NCI-H2107 treated with DMSO at 0.1 percent for 48 hours (cell line): ENCODE data around the gene CENPO.
"Not testable (repeated sequence)": the region's sequence is repeated elsewhere in the genome, so short reads cannot be mapped to it uniquely, and the experiment has no call there.

ENCODE experiments used
- DNase-seq: peaks from one replicate; lab custom pipeline; 2025; ENCODE audit not compliant: unreplicated experiment; lab: John Stamatoyannopoulos, UW

Gene CENPO

DNA sequence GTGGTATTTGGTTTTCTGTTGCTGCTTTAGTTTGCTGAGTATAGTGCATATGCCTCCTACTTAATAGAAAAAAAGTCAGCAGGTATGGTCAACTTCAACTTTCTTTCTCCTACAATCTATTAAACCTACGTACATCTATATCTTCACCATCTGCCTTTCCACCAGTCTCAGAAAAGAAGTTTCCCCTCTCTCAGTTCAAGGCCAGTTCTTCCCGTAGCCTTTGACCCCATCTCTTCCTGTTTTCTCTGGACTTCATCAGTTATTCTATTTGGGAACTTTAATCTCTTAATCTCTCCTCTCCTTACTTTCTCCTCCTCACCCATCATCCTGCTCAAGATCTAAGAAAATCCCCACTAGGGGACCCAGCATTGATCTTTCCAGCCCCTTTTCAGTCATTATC is 5.7 kb upstream of the CENPO start:
- DNase-seq = no peak

GRCh38 chr2:24788816-24789215 is 4.4 kb upstream of the CENPO start:
- no peak for DNase-seq

- no peak for DNase-seq
Measured at GRCh38 chr2:24791452-24791851, 1.8 kb upstream of the CENPO start.

DNA sequence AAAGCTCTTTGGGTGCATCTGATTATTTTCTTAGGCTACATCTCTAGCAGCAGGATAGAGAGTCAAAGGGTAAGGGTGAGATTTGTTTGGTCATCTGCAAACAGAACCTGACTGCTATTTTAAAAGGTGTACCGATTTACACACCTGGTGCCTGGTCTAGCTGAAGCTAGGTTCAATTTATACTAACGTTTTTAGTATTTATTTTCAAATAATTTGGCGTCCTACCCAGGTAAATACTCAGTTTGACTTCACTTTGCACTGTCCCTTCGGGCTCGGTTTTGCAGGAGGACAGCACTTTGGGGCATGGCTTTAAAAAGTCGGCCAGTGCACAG is 717 bp upstream of the CENPO start:
- DNase-seq = no peak

DNA sequence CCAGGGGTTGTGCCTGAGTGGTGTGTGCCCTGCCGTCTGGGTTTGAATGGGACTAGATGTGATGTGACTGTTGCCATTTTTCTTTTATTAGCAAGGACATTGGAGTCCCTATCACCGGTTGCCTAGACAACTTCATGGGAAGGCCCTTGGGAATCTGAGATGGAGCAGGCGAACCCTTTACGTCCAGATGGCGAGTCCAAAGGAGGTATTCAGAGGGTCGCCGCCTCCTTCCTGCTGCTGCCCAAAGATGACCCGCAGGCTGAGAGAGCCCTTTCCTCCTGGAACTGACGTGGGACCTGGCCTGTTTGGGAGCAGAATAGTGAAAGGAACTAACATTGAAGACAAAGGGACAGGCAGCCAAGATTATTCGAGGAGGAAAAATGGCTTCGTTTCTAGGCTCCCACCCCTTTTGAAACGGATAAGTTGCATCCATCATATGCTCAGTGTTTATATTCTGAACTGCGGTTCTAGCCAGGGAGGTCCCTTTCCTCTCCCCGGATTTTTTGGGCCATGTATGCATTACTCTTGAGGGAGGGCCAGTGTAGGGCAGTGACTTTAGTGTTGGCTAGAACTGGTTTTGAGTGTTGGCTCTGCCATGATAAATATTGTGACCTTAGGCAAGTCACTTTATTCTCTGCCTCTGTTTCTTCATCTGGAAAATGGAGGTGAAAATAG is 673 bp downstream of the CENPO start:
- no peak for DNase-seq

GRCh38 chr2:24797644-24798043 is 4.4 kb downstream of the CENPO start:
- no peak for DNase-seq

GRCh38 chr2:24800487-24800886 is 7.3 kb downstream of the CENPO start:
- not testable (repeated sequence) for DNase-seq

DNA sequence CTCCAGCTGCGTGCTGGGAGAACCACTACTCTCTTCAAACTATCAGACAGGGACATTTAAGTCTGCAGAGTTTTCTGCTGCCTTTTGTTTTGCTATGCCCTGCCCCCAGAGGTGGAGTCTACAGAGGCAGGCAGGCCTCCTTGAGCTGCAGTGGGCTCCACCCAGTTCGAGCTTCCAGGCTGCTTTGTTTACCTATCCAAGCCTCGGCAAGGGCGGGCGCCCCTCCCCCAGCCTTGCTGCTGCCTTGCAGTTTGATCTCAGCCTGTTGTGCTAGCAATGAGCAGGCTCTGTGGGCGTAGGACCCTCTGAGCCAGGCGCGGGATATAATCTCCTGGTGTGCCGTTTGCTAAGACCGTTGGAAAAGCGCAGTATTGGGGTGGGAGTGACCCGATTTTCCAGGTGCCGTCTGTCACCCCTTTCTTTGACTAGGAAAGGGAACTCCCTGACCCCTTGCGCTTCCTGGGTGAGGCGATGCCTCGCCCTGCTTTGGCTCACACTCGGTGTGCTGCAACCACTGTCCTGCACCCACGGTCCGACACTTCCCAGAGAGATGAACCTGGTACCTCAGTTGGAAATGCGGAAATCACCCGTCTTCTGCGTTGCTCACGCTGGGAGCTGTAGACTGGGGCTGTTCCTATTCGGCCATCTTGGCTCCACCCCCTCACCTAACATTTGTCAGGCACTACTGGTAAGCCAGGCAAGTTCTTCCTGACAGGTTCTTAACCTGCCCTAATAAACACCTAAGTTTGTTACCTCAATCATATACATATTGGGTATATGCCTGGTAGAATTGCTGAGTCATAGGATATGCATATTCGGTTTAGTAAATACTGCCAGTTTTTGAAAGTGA is 12.8 kb downstream of the CENPO start:
- not testable (repeated sequence) for DNase-seq

- DNase-seq = no peak
Measured at GRCh38 chr2:24806661-24807036, 13.4 kb downstream of the CENPO start.

GRCh38 chr2:24809316-24810007 is 16.2 kb downstream of the CENPO start:
- no peak for DNase-seq

- DNase-seq = no peak
Measured at GRCh38 chr2:24813691-24814137, 20.5 kb downstream of the CENPO start.

- no peak for DNase-seq
Measured at GRCh38 chr2:24814516-24814915, 21.3 kb downstream of the CENPO start.

DNA sequence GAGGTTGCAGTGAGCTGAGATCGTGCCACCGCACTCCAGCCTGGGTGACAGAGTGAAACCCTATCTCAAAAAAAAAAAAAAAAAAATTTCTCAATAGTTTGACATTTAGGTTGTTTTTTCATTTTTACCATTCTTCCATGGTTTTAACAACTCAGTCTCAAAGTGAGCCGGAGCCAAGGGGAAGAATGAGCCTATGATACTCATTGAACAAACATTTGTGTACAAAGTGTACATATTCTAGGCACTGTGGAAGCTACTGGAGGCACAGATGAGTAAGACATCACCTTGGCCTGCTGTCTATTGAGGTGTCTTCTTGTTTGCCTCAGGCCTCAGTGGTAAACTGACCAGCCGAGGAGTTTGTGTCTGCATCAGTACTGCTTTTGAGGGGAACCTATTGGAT is 21.9 kb downstream of the CENPO start:
- DNase-seq = no peak

GRCh38 chr2:24816404-24816803 is 23.2 kb downstream of the CENPO start:
- DNase-seq = no peak

GRCh38 chr2:24816884-24817283 is 23.7 kb downstream of the CENPO start:
- no peak for DNase-seq

DNA sequence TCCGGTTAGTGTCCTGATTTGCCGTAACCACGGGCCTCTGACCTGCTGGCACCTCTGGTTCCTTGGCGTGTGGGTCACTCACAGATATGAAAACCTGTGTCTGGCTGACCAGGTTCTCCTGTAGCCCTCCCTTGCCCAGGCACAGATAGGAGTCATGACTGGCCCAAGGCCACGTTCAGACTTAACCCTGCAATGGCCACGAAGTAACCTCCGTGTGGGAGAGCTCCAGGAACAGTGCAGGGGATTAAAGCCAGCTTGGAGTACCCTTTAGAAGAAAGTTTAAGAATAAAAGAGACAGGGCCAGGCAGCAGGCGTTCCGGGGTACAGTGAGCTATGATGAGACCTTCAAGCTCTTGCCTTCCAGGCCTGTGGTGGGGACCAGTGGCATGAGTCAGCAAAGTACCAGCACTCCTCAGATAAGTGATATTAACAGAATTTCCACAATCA is 25.5 kb downstream of the CENPO start:
- DNase-seq = no peak

DNA sequence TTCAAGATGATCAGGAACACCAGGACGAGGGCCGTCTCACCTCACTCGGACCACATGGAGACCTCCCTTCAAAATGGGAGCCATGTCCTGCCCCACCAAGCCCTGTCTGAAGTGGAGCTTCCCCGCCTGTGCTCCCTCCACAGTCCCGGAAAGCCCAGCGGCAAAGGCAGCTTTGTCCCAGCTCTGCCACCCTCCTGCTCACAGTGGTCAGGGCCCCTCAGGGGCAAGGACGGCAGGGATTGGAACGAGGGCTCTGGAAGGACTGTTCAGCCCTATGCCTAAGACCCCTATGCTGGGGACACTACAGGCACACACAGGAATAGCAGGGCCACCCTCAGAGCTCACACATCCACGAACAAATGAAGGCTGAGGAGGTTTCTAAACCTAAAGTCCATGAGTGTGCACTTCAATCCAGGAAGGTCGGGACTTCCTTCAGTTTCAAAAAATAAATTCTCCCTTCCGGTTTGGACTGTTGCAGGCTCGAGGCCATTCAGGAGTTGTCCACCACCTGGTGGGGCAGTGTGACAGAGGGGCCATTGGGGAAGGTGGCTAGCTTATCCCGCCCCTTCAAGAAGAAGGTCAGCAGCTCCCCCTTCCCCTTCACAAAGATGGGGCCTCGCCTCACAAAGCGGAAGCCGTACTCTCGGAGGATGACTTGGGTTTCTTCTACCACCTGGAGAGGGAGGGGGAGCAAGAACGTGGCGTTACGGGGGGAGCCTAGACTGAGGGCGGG is 26.4 kb downstream of the CENPO start:
- no peak for DNase-seq

DNA sequence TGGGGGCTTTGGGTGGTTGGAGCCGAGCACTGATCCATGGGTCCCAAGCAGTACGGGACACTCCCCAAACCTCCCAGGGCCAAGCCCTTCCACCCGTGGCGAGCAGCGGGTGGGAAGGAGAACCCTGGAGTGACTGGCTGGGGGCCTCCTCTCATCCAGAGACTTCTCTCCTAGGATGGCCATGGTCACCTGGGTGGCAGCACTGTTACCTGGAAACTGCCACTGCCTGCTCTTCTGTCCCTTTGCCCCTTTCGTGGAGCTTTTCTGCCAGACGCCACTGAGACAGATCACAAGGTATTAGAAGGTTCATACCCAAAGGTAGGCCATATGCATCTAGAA is 26.9 kb downstream of the CENPO start:
- no peak for DNase-seq

DNA sequence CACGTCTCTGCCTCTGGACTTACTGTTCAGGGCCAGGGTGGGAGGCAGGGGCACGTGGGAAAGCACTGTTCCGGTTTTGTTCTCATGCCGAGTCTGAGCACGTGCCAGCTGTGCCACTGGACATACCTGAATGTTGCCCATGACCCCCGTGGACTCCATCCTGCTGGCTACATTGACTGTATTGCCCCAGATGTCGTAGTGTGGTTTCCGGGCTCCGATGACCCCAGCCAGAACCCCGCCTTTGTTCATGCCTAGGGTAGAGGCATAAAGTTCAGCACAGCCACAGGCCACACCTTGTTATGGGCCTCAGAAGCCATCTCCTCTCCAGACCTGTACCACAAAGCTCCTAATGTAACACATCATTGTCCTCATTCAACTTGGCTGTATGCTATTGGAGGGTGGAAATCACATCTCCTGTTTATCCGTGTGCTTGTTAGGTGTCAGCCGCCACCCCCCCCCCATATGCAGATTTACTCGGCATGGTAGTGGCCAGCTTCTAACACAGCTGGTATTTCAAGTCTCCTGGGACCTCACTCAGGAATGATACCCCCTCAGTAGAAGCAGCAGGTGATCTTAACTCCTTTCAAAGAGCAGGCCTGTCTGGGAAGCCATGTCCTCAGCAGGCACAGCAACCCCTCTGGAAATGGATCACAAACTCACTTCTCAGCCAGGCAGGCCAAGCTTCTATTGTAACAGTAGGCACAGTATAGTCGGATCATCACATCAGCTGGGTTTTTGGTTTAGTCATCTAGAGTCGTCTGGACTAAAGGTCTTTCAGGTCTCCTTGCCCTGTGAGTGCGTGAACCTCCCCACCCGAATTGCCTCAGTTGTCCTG is 27.6 kb downstream of the CENPO start:
- DNase-seq = peak; percentile 68

GRCh38 chr2:24821433-24821891 is 28.2 kb downstream of the CENPO start:
- DNase-seq = no peak
